Stimulated activated CD4-positive, alpha-beta T cell treated with anti-CD3 and anti-CD28 coated beads, TNF-alpha, amount 100 ng/mL, for 1 hour (primary cell): Measurements from ENCODE around the gene CCDC9B.

ENCODE experiments used
- DNase-seq, 3 donors: peaks; one replicate each; pipeline ENCODE4 v3.0.0-alpha.2; 2020; ENCODE audit warnings: low read depth in 3 of 3, low spot score in 1 of 3

Gene CCDC9B

GRCh38 chr15:40293006-40293405 lies 47.7 kb downstream of the CCDC9B start:
- no peak for DNase-seq

DNA sequence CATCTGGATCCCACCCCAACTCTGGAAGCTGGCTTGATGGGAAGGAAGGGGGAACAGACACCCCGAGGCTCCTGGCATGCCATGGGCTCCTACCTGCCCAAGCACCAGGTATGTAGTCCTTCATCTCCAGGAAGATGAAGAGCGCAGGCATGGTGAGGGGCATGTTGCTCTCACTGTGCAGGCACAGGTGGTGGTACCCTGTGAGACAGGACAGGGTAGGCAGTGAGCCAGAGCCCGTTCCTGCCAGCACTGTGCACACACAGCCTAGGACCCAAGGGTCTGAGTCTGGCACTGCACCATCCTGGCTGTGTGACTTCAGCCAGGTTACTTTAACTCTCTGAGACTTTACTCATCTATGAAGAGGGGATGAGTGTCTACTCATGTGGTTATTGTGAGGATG lies 48.5 kb downstream of the CCDC9B start:
- no peak for DNase-seq

- DNase-seq, result no peak
Measured at GRCh38 chr15:40290918-40291574, 49.7 kb downstream of the CCDC9B start.

- no peak for DNase-seq
Measured at GRCh38 chr15:40290545-40290917, 50.2 kb downstream of the CCDC9B start.

GRCh38 chr15:40289140-40289775 lies 51.5 kb downstream of the CCDC9B start:
- DNase-seq, result no peak

DNA sequence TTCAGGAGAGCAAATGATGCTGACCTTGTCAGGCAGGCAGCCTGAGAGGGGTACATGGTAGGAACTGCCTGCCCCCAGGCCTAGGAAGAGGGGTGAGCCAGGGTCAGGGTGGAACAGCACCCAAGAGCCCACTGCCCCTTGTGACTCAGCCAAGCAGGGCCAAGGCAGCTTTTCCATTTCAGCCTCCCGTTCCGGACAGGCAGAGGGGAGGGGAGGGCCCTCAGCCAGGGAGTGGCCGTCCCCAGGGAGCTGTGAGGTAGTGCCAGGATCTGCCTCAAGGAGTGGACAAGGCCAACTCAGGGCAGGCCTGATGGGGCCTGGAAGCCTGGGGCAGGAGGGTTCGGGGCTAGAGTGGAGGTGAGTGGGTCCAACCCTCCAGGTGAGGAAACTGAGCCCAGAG lies 52.8 kb downstream of the CCDC9B start:
- no peak for DNase-seq

DNA sequence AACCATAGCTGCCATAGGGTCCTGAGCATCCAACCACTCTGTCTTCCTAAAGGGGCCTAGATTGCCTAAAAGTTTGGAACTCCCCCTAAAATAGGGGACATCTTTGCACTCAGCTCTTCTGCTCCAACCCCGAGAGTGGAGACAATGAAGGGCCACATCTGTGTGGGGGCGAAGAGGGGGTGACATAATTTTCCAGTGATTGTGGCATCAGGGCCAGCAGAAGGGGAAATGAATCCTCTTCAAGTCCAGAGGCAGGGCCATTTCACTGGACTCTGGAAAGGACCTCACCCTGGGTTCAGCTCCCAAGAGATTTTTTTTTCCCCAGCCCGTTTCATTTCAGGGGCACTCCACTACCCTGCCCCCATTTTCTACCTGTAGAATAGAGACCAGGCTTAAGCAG lies 53.2 kb downstream of the CCDC9B start:
- no peak for DNase-seq

- DNase-seq, result no peak
Measured at GRCh38 chr15:40286794-40287193, 53.9 kb downstream of the CCDC9B start.

DNA sequence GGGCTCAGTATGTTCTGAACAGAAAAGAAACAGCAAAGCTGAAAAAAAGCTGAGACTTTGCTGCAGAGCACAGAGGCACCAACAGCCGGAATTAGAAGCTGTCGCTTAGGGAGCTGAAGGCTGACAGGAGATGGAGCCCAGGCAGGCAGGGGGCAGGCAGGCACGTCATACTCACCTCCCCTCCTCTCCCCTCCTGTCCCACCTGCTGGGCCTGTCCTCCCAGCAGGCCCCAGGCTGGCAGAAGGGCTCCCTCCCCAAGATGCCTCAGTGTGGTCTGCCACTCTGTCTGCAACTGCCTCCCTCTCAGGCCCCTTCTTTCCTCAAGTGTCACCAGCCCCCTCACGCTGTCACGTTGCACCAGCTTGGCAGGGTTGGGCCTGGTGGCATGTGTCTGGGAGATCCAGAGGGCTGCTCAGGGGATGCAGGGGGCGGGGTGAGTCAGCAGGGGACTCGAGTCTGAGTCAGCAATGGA lies 54.6 kb downstream of the CCDC9B start:
- DNase-seq, result no peak

DNA sequence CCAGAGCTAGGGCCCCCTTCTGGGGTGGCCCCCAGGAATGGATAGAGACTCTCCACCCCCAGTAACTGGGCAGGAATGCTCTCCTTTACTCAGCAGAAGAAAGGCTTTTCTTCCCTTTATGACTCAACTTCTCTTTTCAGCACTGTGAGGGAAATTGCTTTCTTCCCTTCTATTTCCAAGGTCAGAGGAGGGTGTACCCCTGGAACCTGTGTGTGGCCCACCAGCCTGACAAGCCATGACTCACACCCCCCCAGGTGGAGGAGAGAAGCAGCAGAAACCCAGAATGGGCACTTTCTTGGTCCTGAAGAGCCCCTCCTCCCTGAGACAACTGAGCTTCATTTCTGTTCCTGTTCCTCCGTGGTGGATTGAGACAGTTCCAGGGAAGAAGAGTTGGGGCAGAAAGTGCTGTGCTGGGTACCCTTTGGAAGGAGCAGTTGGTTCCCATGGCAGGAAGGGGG lies 55.2 kb downstream of the CCDC9B start:
- no peak for DNase-seq

GRCh38 chr15:40285151-40285550 lies 55.6 kb downstream of the CCDC9B start:
- DNase-seq, result no peak

- DNase-seq, result no peak
Measured at GRCh38 chr15:40283615-40284300, 57.0 kb downstream of the CCDC9B start.

DNA sequence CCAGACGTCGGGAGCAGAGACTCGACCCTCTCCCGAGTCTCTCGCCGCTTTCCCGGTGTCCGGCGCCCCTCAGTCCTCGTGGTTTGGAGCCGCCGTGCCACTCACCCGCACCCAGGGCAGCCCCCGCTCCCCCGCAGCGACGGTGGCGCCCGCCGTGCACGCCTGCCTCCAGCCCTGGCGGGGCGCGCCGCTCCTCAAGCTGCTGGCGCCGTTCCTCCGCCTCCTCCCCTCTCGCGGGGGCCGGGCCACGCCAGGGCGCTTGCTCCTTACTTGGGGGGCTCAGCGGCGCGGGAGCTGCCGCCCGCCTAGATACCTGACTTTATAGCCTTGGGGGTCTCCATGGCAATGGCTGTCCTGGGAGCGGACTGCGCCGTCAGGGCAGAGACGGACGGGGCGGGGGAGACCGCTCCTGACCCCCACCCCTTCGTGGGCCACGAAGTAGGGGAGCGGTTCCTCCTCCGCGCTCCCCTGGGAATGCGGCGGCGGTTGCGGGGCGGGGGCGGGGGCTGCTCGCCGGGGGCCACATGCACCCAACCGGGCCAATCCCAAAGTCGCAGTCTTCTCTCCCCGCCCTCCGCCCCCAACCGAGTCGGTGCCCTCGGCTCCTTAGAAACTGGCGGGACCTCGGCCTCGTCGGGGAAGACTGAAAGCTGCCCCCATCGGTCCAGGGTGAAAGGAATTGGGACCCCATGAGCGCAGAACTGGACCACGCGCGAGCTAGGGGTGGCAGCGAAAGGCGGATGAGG lies 57.7 kb downstream of the CCDC9B start, which contains the start of gene ANKRD63:
Gene ANKRD63, minus strand, starts transcription at position 196 of the 746 bp plus-strand sequence. CDS start 478 bp downstream, outside the sequence.
- DNase-seq, result no peak

DNA sequence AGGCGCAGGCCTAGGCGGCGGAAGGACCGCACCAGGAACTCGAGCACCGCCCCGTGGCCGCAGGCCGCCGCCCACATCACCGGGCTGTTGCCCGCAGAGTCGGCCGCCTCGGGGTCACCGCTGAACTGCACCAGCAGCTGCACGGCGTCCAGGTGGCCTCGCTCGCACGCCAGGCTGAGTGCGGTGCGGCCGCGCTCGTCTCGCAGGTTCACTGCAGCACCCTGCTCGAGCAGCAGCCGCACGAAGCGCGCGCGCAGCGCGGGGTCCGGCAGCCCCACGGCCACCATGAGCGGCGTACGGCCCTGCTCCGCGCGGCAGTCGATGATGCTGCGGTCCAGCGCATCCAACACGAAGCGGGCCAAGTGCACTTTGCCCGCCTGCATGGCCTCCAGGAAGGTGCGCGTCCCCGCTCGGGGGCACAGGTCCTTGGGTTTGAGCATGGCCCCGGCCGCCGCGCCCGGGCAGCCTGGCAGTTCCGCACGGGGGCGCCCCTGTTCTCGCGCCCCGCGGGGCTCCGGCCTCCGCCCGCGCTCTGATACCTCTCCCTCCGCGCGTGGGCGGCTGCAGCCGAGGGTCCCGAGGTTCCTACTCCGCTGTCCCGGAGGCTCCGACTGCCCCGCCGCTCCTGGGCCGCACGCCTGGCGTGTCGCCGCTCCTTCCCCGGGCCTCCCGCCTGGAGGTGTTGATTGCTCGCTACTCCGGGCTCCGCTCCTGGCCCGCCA lies 58.4 kb downstream of the CCDC9B start:
- no peak for DNase-seq

GRCh38 chr15:40281801-40282146 lies 59.0 kb downstream of the CCDC9B start:
- DNase-seq, result no peak
